ENCODE measurements around the gene DPF1. TPM values are rescaled to one million over a fixed set of nuclear protein-coding genes. Genes with fewer than 3 reads are reported as not detected.

Gene DPF1
- total and polyA plus RNA-seq, 10 of the 15 experiments (the other 5 are each of a cell fraction or from before 2014, with no cell fraction given) = 0.11 to 4.3 (median 2.4) TPM

- H3K9me3 ChIP-seq (replicated peaks; ENCODE audit: control insufficient read depth, insufficient read depth, low read length) = no peaks in the 10 kb centered on the region
- DNase-seq (ENCODE audit: low read depth, low spot score) (no peak), ATAC-seq (no peak), FAIRE-seq (no peak)
- H3K4me2 ChIP-seq (ENCODE audit: control insufficient read depth, insufficient read depth) = no peak overlapping the region
- no peak overlapping the region for H3K4me3 ChIP-seq
- CTCF ChIA-PET = no interaction called here
- H3K9ac ChIP-seq (ENCODE audit: control insufficient read depth, insufficient read depth, low read length) = no peak overlapping the region
- in situ Hi-C loops (cut with MboI) (no loop called here), intact Hi-C loops (cut with micrococcal nuclease; ENCODE audit: unreplicated experiment) (no loop called here)
- H3K27me3 ChIP-seq (replicated peaks in 1 of 2; ENCODE audit: control insufficient read depth in 2 of 2, insufficient read depth in 2 of 2, low read length in 1 of 2) = no peaks in the 10 kb centered on the region
- BruUV-seq (replicated peaks) = no TSS peak
- SMC1A ChIA-PET (ENCODE audit: uncharacterized antibody, unreplicated experiment) = no interaction called here
- RAD21 ChIA-PET (ENCODE audit: unreplicated experiment) = no interaction called here
- no peaks in the 10 kb centered on the region for H3K4me1 ChIP-seq (ENCODE audit: control insufficient read depth, insufficient read depth, low read length)
- no peak overlapping the region for H3K27ac ChIP-seq (ENCODE audit: control insufficient read depth, insufficient read depth)
- H2AFZ ChIP-seq (ENCODE audit: control insufficient read depth, low read depth, low read length) = no peak overlapping the region
- WGBS (ENCODE audit: insufficient coverage, insufficient replicate concordance, low lambda C conversion rate, missing lambda C conversion rate) = 84% methylated on average over 13 of the region's 13 CpGs
- H3K79me2 ChIP-seq (ENCODE audit: control insufficient read depth, insufficient read depth, low read length) = no peaks in the 10 kb centered on the region
- no peaks in the 10 kb centered on the region for H4K20me1 ChIP-seq (ENCODE audit: control insufficient read depth, insufficient read depth)
- POLR2A ChIA-PET = no interaction called here
- H3K36me3 ChIP-seq (ENCODE audit: control insufficient read depth in 2 of 2, insufficient read depth in 2 of 2, low read length in 1 of 2) = peaks cover 18 to 23% of the 10 kb centered on the region in 2 experiments
- TF ChIP-seq, protein P1, sequence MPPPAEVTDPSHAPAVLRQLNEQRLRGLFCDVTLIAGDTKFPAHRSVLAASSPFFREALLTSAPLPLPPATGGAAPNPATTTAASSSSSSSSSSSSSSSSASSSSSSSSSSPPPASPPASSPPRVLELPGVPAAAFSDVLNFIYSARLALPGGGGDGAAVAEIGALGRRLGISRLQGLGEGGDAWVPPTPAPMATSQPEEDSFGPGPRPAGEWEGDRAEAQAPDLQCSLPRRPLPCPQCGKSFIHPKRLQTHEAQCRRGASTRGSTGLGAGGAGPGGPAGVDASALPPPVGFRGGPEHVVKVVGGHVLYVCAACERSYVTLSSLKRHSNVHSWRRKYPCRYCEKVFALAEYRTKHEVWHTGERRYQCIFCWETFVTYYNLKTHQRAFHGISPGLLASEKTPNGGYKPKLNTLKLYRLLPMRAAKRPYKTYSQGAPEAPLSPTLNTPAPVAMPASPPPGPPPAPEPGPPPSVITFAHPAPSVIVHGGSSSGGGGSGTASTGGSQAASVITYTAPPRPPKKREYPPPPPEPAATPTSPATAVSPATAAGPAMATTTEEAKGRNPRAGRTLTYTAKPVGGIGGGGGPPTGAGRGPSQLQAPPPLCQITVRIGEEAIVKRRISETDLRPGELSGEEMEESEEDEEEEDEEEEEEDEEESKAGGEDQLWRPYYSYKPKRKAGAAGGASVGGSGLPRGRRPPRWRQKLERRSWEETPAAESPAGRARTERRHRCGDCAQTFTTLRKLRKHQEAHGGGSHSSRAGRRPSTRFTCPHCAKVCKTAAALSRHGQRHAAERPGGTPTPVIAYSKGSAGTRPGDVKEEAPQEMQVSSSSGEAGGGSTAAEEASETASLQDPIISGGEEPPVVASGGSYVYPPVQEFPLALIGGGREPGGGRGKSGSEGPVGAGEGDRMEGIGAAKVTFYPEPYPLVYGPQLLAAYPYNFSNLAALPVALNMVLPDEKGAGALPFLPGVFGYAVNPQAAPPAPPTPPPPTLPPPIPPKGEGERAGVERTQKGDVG (CRISPR knock-in tag; IDR thresholded peaks at IDR 0.05) = no peak
- TF ChIP-seq, protein P2, sequence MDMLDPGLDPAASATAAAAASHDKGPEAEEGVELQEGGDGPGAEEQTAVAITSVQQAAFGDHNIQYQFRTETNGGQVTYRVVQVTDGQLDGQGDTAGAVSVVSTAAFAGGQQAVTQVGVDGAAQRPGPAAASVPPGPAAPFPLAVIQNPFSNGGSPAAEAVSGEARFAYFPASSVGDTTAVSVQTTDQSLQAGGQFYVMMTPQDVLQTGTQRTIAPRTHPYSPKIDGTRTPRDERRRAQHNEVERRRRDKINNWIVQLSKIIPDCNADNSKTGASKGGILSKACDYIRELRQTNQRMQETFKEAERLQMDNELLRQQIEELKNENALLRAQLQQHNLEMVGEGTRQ (IDR thresholded peaks at IDR 0.05; ENCODE audit: borderline replicate concordance, low read depth, low read length) = no peak
- TF ChIP-seq REST (IDR thresholded peaks at IDR 0.05; ENCODE audit: low read depth, low read length) (no peak), ASH2L (IDR thresholded peaks at IDR 0.05; ENCODE audit: borderline replicate concordance, low read depth) (no peak), NR2F1 (conservative IDR thresholded peaks at IDR 0.05) (no peak), HDAC2 (IDR thresholded peaks at IDR 0.05) (no peak), RELA (IDR thresholded peaks at IDR 0.05; ENCODE audit: borderline replicate concordance, partially characterized antibody) (no peak), NFXL1 (IDR thresholded peaks at IDR 0.05; ENCODE audit: borderline replicate concordance) (no peak), ZNF217 (IDR thresholded peaks at IDR 0.05) (no peak), ELK1 (IDR thresholded peaks at IDR 0.05; ENCODE audit: low read depth, low read length) (no peak), MTA2 (IDR thresholded peaks at IDR 0.05; ENCODE audit: low read depth) (no peak)
- TF ChIP-seq, protein P3, sequence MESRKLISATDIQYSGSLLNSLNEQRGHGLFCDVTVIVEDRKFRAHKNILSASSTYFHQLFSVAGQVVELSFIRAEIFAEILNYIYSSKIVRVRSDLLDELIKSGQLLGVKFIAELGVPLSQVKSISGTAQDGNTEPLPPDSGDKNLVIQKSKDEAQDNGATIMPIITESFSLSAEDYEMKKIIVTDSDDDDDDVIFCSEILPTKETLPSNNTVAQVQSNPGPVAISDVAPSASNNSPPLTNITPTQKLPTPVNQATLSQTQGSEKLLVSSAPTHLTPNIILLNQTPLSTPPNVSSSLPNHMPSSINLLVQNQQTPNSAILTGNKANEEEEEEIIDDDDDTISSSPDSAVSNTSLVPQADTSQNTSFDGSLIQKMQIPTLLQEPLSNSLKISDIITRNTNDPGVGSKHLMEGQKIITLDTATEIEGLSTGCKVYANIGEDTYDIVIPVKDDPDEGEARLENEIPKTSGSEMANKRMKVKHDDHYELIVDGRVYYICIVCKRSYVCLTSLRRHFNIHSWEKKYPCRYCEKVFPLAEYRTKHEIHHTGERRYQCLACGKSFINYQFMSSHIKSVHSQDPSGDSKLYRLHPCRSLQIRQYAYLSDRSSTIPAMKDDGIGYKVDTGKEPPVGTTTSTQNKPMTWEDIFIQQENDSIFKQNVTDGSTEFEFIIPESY (IDR thresholded peaks at IDR 0.05) = no peak
These were observed 29.8 kb downstream of the DPF1 start for GRCh38 chr19:38194061-38194701.
